DOHH2 (cell line): ENCODE data around the gene PRDM15.

ENCODE experiments used
- H3F3A ChIP-seq: fragments of 200-600 bp; sonication (generic), shearing (Covaris generic); 2 replicates; pipeline ENCODE4 v1.6.0; 2016; ENCODE audit warnings: antibody characterized with exemption, mild to moderate bottlenecking; ENCODE audit not compliant: control insufficient read depth, insufficient read depth
- H3K27ac ChIP-seq: fragments of 200-600 bp; sonication (generic); 2 replicates; pipeline ENCODE4 v1.5.1; 2014; ENCODE audit warnings: low read depth, mild to moderate bottlenecking, low read length, moderate library complexity
- H3K27me3 ChIP-seq: fragments of 200-600 bp; sonication (generic); 2 replicates; pipeline ENCODE4 v1.6.1; 2014; ENCODE audit warnings: mild to moderate bottlenecking, low read length, mixed read lengths; ENCODE audit not compliant: control insufficient read depth
- H3K36me3 ChIP-seq: fragments of 200-600 bp; sonication (generic); 2 replicates; pipeline ENCODE4 v1.6.1; 2014; ENCODE audit warnings: mild to moderate bottlenecking, low read length, moderate library complexity, mixed read lengths; ENCODE audit not compliant: control insufficient read depth
- H3K4me1 ChIP-seq: fragments of 200-600 bp; sonication (generic); 2 replicates; pipeline ENCODE4 v1.6.1; 2014; ENCODE audit warnings: mild to moderate bottlenecking, low read length, mixed read lengths; ENCODE audit not compliant: control insufficient read depth
- H3K4me2 ChIP-seq: fragments of 200-600 bp; sonication (generic); 2 replicates; pipeline ENCODE4 v1.6.0; 2014; ENCODE audit warnings: mild to moderate bottlenecking, low read length, moderate library complexity
- H3K4me3 ChIP-seq: fragments of 200-600 bp; sonication (generic); 2 replicates; pipeline ENCODE4 v1.5.1; 2014; ENCODE audit warnings: mild to moderate bottlenecking, low read length, mixed read lengths
- H3K79me2 ChIP-seq: fragments of 200-600 bp; sonication (generic); 2 replicates; pipeline ENCODE4 v1.6.1; 2014; ENCODE audit warnings: mild to moderate bottlenecking, low read length, mixed read lengths; ENCODE audit not compliant: control insufficient read depth
- H3K9me2 ChIP-seq: fragments of 200-600 bp; sonication (generic); replicated peaks from 2 replicates; pipeline ENCODE4 v1.6.1; 2014; ENCODE audit warnings: mild to moderate bottlenecking, low read length, mixed read lengths; ENCODE audit not compliant: control insufficient read depth
- H3K9me3 ChIP-seq: fragments of 200-600 bp; sonication (generic); 2 replicates; pipeline ENCODE4 v1.6.1; 2014; ENCODE audit warnings: antibody characterized with exemption, low read length, mixed read lengths; ENCODE audit not compliant: control insufficient read depth, insufficient read depth
- H4K20me1 ChIP-seq: fragments of 200-600 bp; sonication (generic); 2 replicates; pipeline ENCODE4 v1.6.0; 2014; ENCODE audit warnings: low read depth, mild to moderate bottlenecking, antibody characterized with exemption, low read length, moderate library complexity; ENCODE audit not compliant: control insufficient read depth, insufficient read depth
- EZH2phosphoT487 ChIP-seq: fragments of 200-600 bp; sonication (generic); IDR thresholded peaks from 2 replicates; pipeline ENCODE4 v1.6.1; 2017; ENCODE audit warnings: borderline replicate concordance, mild to moderate bottlenecking, antibody characterized with exemption, low read length, moderate library complexity, mixed read lengths
- TF ChIP-seq, protein P1 (sequence below): fragments of 200-600 bp; sonication (generic); IDR thresholded peaks from one replicate; pipeline ENCODE4 v1.5.1; 2014; ENCODE audit warnings: antibody characterized with exemption, mild to moderate bottlenecking, low read depth, low read length; ENCODE audit not compliant: poor library complexity, severe bottlenecking

Gene PRDM15

DNA sequence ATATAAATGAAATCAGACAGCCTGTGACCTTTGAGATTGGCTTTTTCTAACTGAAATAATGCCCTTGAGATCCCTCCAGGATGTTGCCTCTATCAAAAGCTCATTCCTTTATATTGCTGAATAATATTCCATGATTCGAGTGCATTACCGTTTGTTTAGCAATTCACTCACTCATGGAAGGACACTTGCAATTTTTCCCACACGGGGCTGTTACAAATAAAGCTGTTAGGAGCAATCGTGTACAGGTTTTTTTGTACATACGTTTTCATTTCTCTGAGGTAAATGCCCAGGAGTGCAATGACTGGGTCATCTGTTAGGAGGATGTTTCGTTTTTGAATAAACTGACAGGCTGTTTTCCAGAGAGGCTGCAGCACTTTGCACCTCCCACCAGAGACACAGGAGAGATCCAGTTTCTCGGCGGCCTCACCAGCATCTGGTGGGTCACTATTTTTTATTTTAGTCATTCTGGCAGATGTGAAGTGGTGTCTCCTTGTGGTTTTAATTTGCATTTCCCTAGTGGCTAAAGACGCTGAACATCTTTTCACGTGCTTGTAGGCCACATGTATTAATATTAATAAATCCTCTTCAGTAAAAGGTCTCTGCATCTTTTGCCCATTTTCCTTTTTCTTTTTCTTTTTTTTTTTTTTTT lies 11.0 kb downstream of the PRDM15 start:
- Histone ChIP-seq H3K36me3 (peaks cover 19% of the 10 kb centered on the region), H3K79me2 (peaks cover 63% of the 10 kb centered on the region), H3K4me3 (peak overlapping the region; percentile 73), H4K20me1 (no peaks in the 10 kb centered on the region), H3K27me3 (no peaks in the 10 kb centered on the region), H3F3A (peaks cover 64% of the 10 kb centered on the region), H3K9me2 (no peaks in the 10 kb centered on the region), H3K4me2 (peak overlapping the region; percentile 82), H3K9me3 (no peaks in the 10 kb centered on the region), H3K27ac (peak overlapping the region; percentile 92), H3K4me1 (peaks cover 98% of the 10 kb centered on the region)
- TF ChIP-seq, protein P1, sequence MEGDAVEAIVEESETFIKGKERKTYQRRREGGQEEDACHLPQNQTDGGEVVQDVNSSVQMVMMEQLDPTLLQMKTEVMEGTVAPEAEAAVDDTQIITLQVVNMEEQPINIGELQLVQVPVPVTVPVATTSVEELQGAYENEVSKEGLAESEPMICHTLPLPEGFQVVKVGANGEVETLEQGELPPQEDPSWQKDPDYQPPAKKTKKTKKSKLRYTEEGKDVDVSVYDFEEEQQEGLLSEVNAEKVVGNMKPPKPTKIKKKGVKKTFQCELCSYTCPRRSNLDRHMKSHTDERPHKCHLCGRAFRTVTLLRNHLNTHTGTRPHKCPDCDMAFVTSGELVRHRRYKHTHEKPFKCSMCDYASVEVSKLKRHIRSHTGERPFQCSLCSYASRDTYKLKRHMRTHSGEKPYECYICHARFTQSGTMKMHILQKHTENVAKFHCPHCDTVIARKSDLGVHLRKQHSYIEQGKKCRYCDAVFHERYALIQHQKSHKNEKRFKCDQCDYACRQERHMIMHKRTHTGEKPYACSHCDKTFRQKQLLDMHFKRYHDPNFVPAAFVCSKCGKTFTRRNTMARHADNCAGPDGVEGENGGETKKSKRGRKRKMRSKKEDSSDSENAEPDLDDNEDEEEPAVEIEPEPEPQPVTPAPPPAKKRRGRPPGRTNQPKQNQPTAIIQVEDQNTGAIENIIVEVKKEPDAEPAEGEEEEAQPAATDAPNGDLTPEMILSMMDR: no peak
- no peak for TF ChIP-seq EZH2phosphoT487

DNA sequence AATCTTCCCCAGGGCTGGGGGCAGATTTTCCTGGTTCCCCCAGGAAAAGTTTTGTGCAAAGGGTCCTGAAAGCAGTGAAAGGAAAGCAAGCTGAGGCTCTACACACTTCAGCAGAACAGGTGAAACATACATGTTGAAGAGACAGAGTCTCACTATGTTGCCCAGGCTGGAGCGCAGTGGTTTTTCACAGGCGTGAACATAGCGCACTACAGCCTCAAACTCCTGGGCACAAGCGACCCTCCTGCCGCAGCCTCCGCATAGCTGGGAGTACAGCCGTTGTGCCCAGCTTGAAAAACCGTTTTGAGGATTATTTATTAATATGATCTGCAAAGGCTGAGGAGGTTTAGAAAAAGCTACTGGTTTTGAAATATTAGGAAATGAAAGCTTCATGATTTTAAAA lies 11.8 kb downstream of the PRDM15 start:
- peaks cover 20% of the 10 kb centered on the region for H3K36me3 ChIP-seq
- H4K20me1 ChIP-seq: no peaks in the 10 kb centered on the region
- H3K9me3 ChIP-seq: no peaks in the 10 kb centered on the region
- peaks cover 98% of the 10 kb centered on the region for H3K4me1 ChIP-seq
- H3K27ac ChIP-seq: peak overlapping the region; percentile 92
- peak overlapping the region; percentile 73 for H3K4me3 ChIP-seq
- peaks cover 68% of the 10 kb centered on the region for H3F3A ChIP-seq
- H3K27me3 ChIP-seq: no peaks in the 10 kb centered on the region
- no peaks in the 10 kb centered on the region for H3K9me2 ChIP-seq
- H3K4me2 ChIP-seq: peak overlapping the region; percentile 82
- TF ChIP-seq, protein P1: no peak
- no peak for TF ChIP-seq EZH2phosphoT487
- H3K79me2 ChIP-seq: peaks cover 60% of the 10 kb centered on the region

DNA sequence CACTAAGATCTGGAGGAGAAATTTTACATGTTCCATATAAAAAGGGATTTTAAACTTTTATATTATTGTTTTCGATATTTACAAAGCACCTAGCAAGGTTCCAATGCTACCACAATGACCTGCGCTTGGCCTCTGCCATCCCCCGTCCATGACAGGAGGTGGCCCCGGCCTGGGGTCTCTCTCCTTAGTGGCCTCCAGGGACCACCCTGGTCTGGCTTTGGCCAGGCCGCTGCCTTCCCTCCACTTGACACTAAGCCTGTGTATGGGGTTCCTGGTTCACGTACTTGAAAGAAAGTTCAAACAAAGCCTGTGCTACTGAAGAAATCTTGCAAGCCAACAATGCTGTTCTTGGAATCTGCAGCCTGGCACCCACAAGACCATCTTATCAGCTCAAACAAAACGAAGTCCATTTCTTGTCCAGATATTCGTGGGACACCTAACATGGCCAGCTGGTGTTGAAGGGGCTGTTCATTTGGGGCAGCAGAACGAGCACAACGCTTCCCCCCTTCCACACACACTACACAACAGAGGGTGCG lies 12.8 kb downstream of the PRDM15 start:
- H3K4me3 ChIP-seq: peak overlapping the region; percentile 73
- H3K27ac ChIP-seq: peak overlapping the region; percentile 92
- peaks cover 98% of the 10 kb centered on the region for H3K4me1 ChIP-seq
- peaks cover 60% of the 10 kb centered on the region for H3K79me2 ChIP-seq
- TF ChIP-seq, protein P1: no peak
- no peaks in the 10 kb centered on the region for H3K27me3 ChIP-seq
- H4K20me1 ChIP-seq: no peaks in the 10 kb centered on the region
- H3K9me2 ChIP-seq: no peaks in the 10 kb centered on the region
- peaks cover 24% of the 10 kb centered on the region for H3K36me3 ChIP-seq
- H3K9me3 ChIP-seq: no peaks in the 10 kb centered on the region
- H3K4me2 ChIP-seq: peak overlapping the region; percentile 82
- peaks cover 64% of the 10 kb centered on the region for H3F3A ChIP-seq
